ENCODE results near the gene GALNT17. TPM values are rescaled to one million over a fixed set of nuclear protein-coding genes. Genes with fewer than 3 reads are reported as not detected.

Gene GALNT17
- total RNA-seq, 1 donor from 2014 or later, result 2.7 TPM

GRCh38 chr7:71424166-71425035 is 292.5 kb downstream of the GALNT17 start:
- DNase-seq (ENCODE audit: low spot score in 2 of 2, unreplicated experiment in 2 of 2), result no peak

GRCh38 chr7:71429083-71429482 is 297.1 kb downstream of the GALNT17 start:
- H3K36me3 Mint-ChIP-seq, result no peaks in the 10 kb centered on the region
- no peaks in the 10 kb centered on the region for H3K9me3 Mint-ChIP-seq
- no peaks in the 10 kb centered on the region for H3K27me3 Mint-ChIP-seq (ENCODE audit: low read depth)
- no peak overlapping the region for H3K27ac Mint-ChIP-seq
- DNase-seq (ENCODE audit: low spot score in 2 of 2, unreplicated experiment in 2 of 2), result no peak
- H3K4me3 Mint-ChIP-seq, result no peak overlapping the region
- H3K4me1 Mint-ChIP-seq, result peaks cover 7% of the 10 kb centered on the region
- TF ChIP-seq CTCF (IDR thresholded peaks at IDR 0.05; ENCODE audit: unreplicated experiment), result no peak

More at GRCh38 chr7:71424166-71425035, 292.5 kb downstream of the GALNT17 start:
- Mint-ChIP-seq H3K36me3 (no peaks in the 10 kb centered on the region), H3K4me3 (no peak overlapping the region), H3K4me1 (peaks cover 8% of the 10 kb centered on the region), H3K9me3 (peaks cover 3% of the 10 kb centered on the region), H3K27ac (no peak overlapping the region), H3K27me3 (ENCODE audit: low read depth) (peaks cover 6% of the 10 kb centered on the region)
- TF ChIP-seq CTCF (IDR thresholded peaks at IDR 0.05; ENCODE audit: unreplicated experiment), result no peak

- Mint-ChIP-seq H3K4me3 (no peak overlapping the region), H3K9me3 (no peaks in the 10 kb centered on the region), H3K36me3 (no peaks in the 10 kb centered on the region), H3K27me3 (ENCODE audit: low read depth) (no peaks in the 10 kb centered on the region), H3K27ac (no peak overlapping the region), H3K4me1 (no peaks in the 10 kb centered on the region)
- no peak for DNase-seq (ENCODE audit: low spot score in 2 of 2, unreplicated experiment in 2 of 2)
- TF ChIP-seq CTCF (IDR thresholded peaks at IDR 0.05; ENCODE audit: unreplicated experiment), result no peak
Measured at GRCh38 chr7:71430246-71430645, 298.3 kb downstream of the GALNT17 start.

- Mint-ChIP-seq H3K36me3 (peaks cover 2% of the 10 kb centered on the region), H3K27ac (no peak overlapping the region), H3K4me1 (no peaks in the 10 kb centered on the region), H3K4me3 (no peak overlapping the region), H3K27me3 (ENCODE audit: low read depth) (no peaks in the 10 kb centered on the region), H3K9me3 (peaks cover 11% of the 10 kb centered on the region)
- TF ChIP-seq CTCF (IDR thresholded peaks at IDR 0.05; ENCODE audit: unreplicated experiment), result no peak
- no peak for DNase-seq (ENCODE audit: low spot score in 2 of 2, unreplicated experiment in 2 of 2)
Measured at GRCh38 chr7:71439321-71439720, 307.4 kb downstream of the GALNT17 start.

GRCh38 chr7:71442492-71443190 is 310.7 kb downstream of the GALNT17 start:
- Mint-ChIP-seq H3K36me3 (peaks cover 2% of the 10 kb centered on the region), H3K27me3 (ENCODE audit: low read depth) (peaks cover 1% of the 10 kb centered on the region), H3K27ac (no peak overlapping the region), H3K4me3 (no peak overlapping the region), H3K4me1 (no peaks in the 10 kb centered on the region), H3K9me3 (peaks cover 4% of the 10 kb centered on the region)
- TF ChIP-seq CTCF (IDR thresholded peaks at IDR 0.05; ENCODE audit: unreplicated experiment), result no peak
- DNase-seq (ENCODE audit: low spot score in 2 of 2, unreplicated experiment in 2 of 2), result no peak
